Type B pancreatic cell (in vitro differentiated cells): ENCODE results near the gene CDC42SE1. TPM values are rescaled to one million over a fixed set of nuclear protein-coding genes. Genes with fewer than 3 reads are reported as not detected.

Source experiments
- DNase-seq: peaks from one replicate; pipeline ENCODE4 v3.0.0; 2021; ENCODE audit warnings: mixed read lengths; ENCODE audit not compliant: unreplicated experiment; ENCODE audit errors: extremely low spot score
- H3K27ac Mint-ChIP-seq: 2 replicates; pipeline ENCODE4 v1.8.0; 2021; ENCODE audit warnings: mild to moderate bottlenecking, mixed read lengths
- H3K27me3 Mint-ChIP-seq: 2 replicates; pipeline ENCODE4 v1.8.0; 2021; ENCODE audit warnings: mixed read lengths
- H3K36me3 Mint-ChIP-seq: 2 replicates; pipeline ENCODE4 v1.8.0; 2021; ENCODE audit warnings: mixed read lengths
- H3K4me1 Mint-ChIP-seq: one replicate; pipeline ENCODE4 v1.8.0; 2021; ENCODE audit warnings: mixed read lengths; ENCODE audit not compliant: unreplicated experiment
- H3K4me3 Mint-ChIP-seq: 2 replicates; pipeline ENCODE4 v1.8.0; 2021; ENCODE audit warnings: mild to moderate bottlenecking, mixed read lengths
- H3K9me3 Mint-ChIP-seq: 2 replicates; pipeline ENCODE4 v1.8.0; 2021; ENCODE audit warnings: mixed read lengths
- CTCF ChIP-seq: fragments of 200-600 bp; sonication (generic); conservative IDR thresholded peaks from 2 replicates; pipeline ENCODE4 v1.5.0; 2021; ENCODE audit warnings: antibody characterized with exemption, mild to moderate bottlenecking
- total RNA-seq: library from RNA; stranded (reverse); gene quantifications from 2 replicates; pipeline ENCODE4 v1.2.1, GENCODE V29; 2021; ENCODE audit warnings: low replicate concordance

Gene CDC42SE1
- total RNA-seq, 1 donor from 2014 or later = 109 TPM

GRCh38 chr1:151010346-151010726 lies 49.1 kb downstream of the CDC42SE1 start:
- no peak overlapping the region for H3K27ac Mint-ChIP-seq
- peaks cover 55% of the 10 kb centered on the region for H3K4me1 Mint-ChIP-seq
- H3K27me3 Mint-ChIP-seq = no peaks in the 10 kb centered on the region
- TF ChIP-seq CTCF = no peak
- no peak for DNase-seq
- no peaks in the 10 kb centered on the region for H3K9me3 Mint-ChIP-seq
- peak overlapping the region; percentile 39 for H3K4me3 Mint-ChIP-seq
- H3K36me3 Mint-ChIP-seq = peaks cover 3% of the 10 kb centered on the region

GRCh38 chr1:151009674-151010345 lies 49.6 kb downstream of the CDC42SE1 start:
- H3K27ac Mint-ChIP-seq = peak overlapping the region; percentile 97
- no peak for DNase-seq
- TF ChIP-seq CTCF = no peak
- peak overlapping the region; percentile 92 for H3K4me3 Mint-ChIP-seq
- no peaks in the 10 kb centered on the region for H3K27me3 Mint-ChIP-seq
- peaks cover 56% of the 10 kb centered on the region for H3K4me1 Mint-ChIP-seq
- no peaks in the 10 kb centered on the region for H3K9me3 Mint-ChIP-seq
- peaks cover 3% of the 10 kb centered on the region for H3K36me3 Mint-ChIP-seq

- DNase-seq = no peak
- Mint-ChIP-seq H3K36me3 (peaks cover 3% of the 10 kb centered on the region), H3K4me1 (peaks cover 56% of the 10 kb centered on the region)
These were observed 50.2 kb downstream of the CDC42SE1 start for GRCh38 chr1:151009206-151009587.

GRCh38 chr1:151008244-151009205 lies 50.9 kb downstream of the CDC42SE1 start, which contains the start of gene PRUNE1:
TSS of gene PRUNE1 (plus strand) at chr1:151008449. CDS start at chr1:151008633, 184 bp downstream.
- Mint-ChIP-seq H3K9me3 (no peaks in the 10 kb centered on the region), H3K4me3 (peak within 1 kb of the TSS; percentile 92), H3K27me3 (no peaks in the 10 kb centered on the region), H3K27ac (peak within 1 kb of the TSS; percentile 97), H3K4me1 (peaks cover 53% of the 10 kb centered on the region), H3K36me3 (peaks cover 3% of the 10 kb centered on the region)
- peak; percentile 18 for TF ChIP-seq CTCF
- peak; percentile 96 for DNase-seq

More at GRCh38 chr1:151009206-151009587, 50.2 kb downstream of the CDC42SE1 start:
- Mint-ChIP-seq H3K27ac (peak overlapping the region; percentile 97), H3K9me3 (no peaks in the 10 kb centered on the region), H3K4me3 (peak overlapping the region; percentile 92), H3K27me3 (no peaks in the 10 kb centered on the region)
- TF ChIP-seq CTCF = no peak

GRCh38 chr1:151007853-151008243 lies 51.6 kb downstream of the CDC42SE1 start:
- no peaks in the 10 kb centered on the region for H3K27me3 Mint-ChIP-seq
- DNase-seq = no peak
- peaks cover 4% of the 10 kb centered on the region for H3K36me3 Mint-ChIP-seq
- peaks cover 50% of the 10 kb centered on the region for H3K4me1 Mint-ChIP-seq
- TF ChIP-seq CTCF = no peak
- peak overlapping the region; percentile 92 for H3K4me3 Mint-ChIP-seq
- H3K27ac Mint-ChIP-seq = peak overlapping the region; percentile 97
- no peaks in the 10 kb centered on the region for H3K9me3 Mint-ChIP-seq
